ENCODE measurements around the gene CDH4.

Gene CDH4

GRCh38 chr20:61324906-61325305, 72.8 kb downstream of the CDH4 start:
- Histone ChIP-seq H3K4me1 (ENCODE audit: control insufficient read depth, insufficient read depth, low read length, poor library complexity, severe bottlenecking) (no peaks in the 10 kb centered on the region), H3K9me3 (ENCODE audit: control insufficient read depth, low read length) (no peaks in the 10 kb centered on the region), H3K27ac (ENCODE audit: low read depth, low read length, severe bottlenecking) (no peak overlapping the region), H3K4me3 (ENCODE audit: extremely low read depth, insufficient read depth, low read length, poor library complexity, severe bottlenecking) (no peak overlapping the region), H3K36me3 (ENCODE audit: control insufficient read depth, insufficient read depth, low read length) (no peaks in the 10 kb centered on the region)
- 89 to 93% methylated on average over 6 to 8 of the region's 8 CpGs for WGBS, 2 experiments (ENCODE audit: insufficient coverage in 2 of 2)

GRCh38 chr20:61325718-61326117, 73.7 kb downstream of the CDH4 start:
- Histone ChIP-seq H3K4me3 (ENCODE audit: extremely low read depth, insufficient read depth, low read length, poor library complexity, severe bottlenecking) (no peak overlapping the region), H3K4me1 (ENCODE audit: control insufficient read depth, insufficient read depth, low read length, poor library complexity, severe bottlenecking) (no peaks in the 10 kb centered on the region), H3K36me3 (ENCODE audit: control insufficient read depth, insufficient read depth, low read length) (no peaks in the 10 kb centered on the region), H3K27ac (ENCODE audit: low read depth, low read length, severe bottlenecking) (no peak overlapping the region), H3K9me3 (ENCODE audit: control insufficient read depth, low read length) (no peaks in the 10 kb centered on the region)
- 89 to 92% methylated on average over 6 to 7 of the region's 10 CpGs for WGBS, 2 experiments (ENCODE audit: insufficient coverage in 2 of 2)

GRCh38 chr20:61328911-61329558, 77.0 kb downstream of the CDH4 start:
- Histone ChIP-seq H3K4me3 (ENCODE audit: extremely low read depth, insufficient read depth, low read length, poor library complexity, severe bottlenecking) (no peak overlapping the region), H3K27ac (ENCODE audit: low read depth, low read length, severe bottlenecking) (no peak overlapping the region), H3K4me1 (ENCODE audit: control insufficient read depth, insufficient read depth, low read length, poor library complexity, severe bottlenecking) (no peaks in the 10 kb centered on the region), H3K9me3 (ENCODE audit: control insufficient read depth, low read length) (no peaks in the 10 kb centered on the region), H3K36me3 (ENCODE audit: control insufficient read depth, insufficient read depth, low read length) (no peaks in the 10 kb centered on the region)
- WGBS, 2 experiments (ENCODE audit: insufficient coverage in 2 of 2): 79 to 83% methylated on average over 12 to 16 of the region's 17 CpGs

GRCh38 chr20:61330441-61330840, 78.4 kb downstream of the CDH4 start:
- Histone ChIP-seq H3K4me3 (ENCODE audit: extremely low read depth, insufficient read depth, low read length, poor library complexity, severe bottlenecking) (no peak overlapping the region), H3K4me1 (ENCODE audit: control insufficient read depth, insufficient read depth, low read length, poor library complexity, severe bottlenecking) (no peaks in the 10 kb centered on the region), H3K36me3 (ENCODE audit: control insufficient read depth, insufficient read depth, low read length) (no peaks in the 10 kb centered on the region), H3K9me3 (ENCODE audit: control insufficient read depth, low read length) (no peaks in the 10 kb centered on the region), H3K27ac (ENCODE audit: low read depth, low read length, severe bottlenecking) (no peak overlapping the region)
- WGBS, 2 experiments (ENCODE audit: insufficient coverage in 2 of 2): 84 to 91% methylated on average over 12 to 14 of the region's 14 CpGs

- H3K4me3 ChIP-seq (ENCODE audit: extremely low read depth, insufficient read depth, low read length, poor library complexity, severe bottlenecking): no peak overlapping the region
- H3K4me1 ChIP-seq (ENCODE audit: control insufficient read depth, insufficient read depth, low read length, poor library complexity, severe bottlenecking): no peaks in the 10 kb centered on the region
- H3K36me3 ChIP-seq (ENCODE audit: control insufficient read depth, insufficient read depth, low read length): no peaks in the 10 kb centered on the region
- 81 to 88% methylated on average over 10 to 11 of the region's 11 CpGs for WGBS, 2 experiments (ENCODE audit: insufficient coverage in 2 of 2)
- no peaks in the 10 kb centered on the region for H3K9me3 ChIP-seq (ENCODE audit: control insufficient read depth, low read length)
- H3K27ac ChIP-seq (ENCODE audit: low read depth, low read length, severe bottlenecking): no peak overlapping the region
These were observed 79.5 kb downstream of the CDH4 start for GRCh38 chr20:61331543-61331942.

GRCh38 chr20:61332016-61332975, 80.2 kb downstream of the CDH4 start:
- no peaks in the 10 kb centered on the region for H3K9me3 ChIP-seq (ENCODE audit: control insufficient read depth, low read length)
- H3K4me1 ChIP-seq (ENCODE audit: control insufficient read depth, insufficient read depth, low read length, poor library complexity, severe bottlenecking): no peaks in the 10 kb centered on the region
- H3K4me3 ChIP-seq (ENCODE audit: extremely low read depth, insufficient read depth, low read length, poor library complexity, severe bottlenecking): no peak overlapping the region
- H3K36me3 ChIP-seq (ENCODE audit: control insufficient read depth, insufficient read depth, low read length): no peaks in the 10 kb centered on the region
- no peak overlapping the region for H3K27ac ChIP-seq (ENCODE audit: low read depth, low read length, severe bottlenecking)
- 82 to 87% methylated on average over 16 to 19 of the region's 22 CpGs for WGBS, 2 experiments (ENCODE audit: insufficient coverage in 2 of 2)

- 87 to 89% methylated on average over 9 of the region's 9 CpGs for WGBS, 2 experiments (ENCODE audit: insufficient coverage in 2 of 2)
- Histone ChIP-seq H3K27ac (ENCODE audit: low read depth, low read length, severe bottlenecking) (no peak overlapping the region), H3K4me3 (ENCODE audit: extremely low read depth, insufficient read depth, low read length, poor library complexity, severe bottlenecking) (no peak overlapping the region), H3K9me3 (ENCODE audit: control insufficient read depth, low read length) (no peaks in the 10 kb centered on the region), H3K4me1 (ENCODE audit: control insufficient read depth, insufficient read depth, low read length, poor library complexity, severe bottlenecking) (no peaks in the 10 kb centered on the region), H3K36me3 (ENCODE audit: control insufficient read depth, insufficient read depth, low read length) (no peaks in the 10 kb centered on the region)
These were observed 81.5 kb downstream of the CDH4 start for GRCh38 chr20:61333484-61334108.

- Histone ChIP-seq H3K9me3 (ENCODE audit: control insufficient read depth, low read length) (no peaks in the 10 kb centered on the region), H3K4me3 (ENCODE audit: extremely low read depth, insufficient read depth, low read length, poor library complexity, severe bottlenecking) (no peak overlapping the region), H3K36me3 (ENCODE audit: control insufficient read depth, insufficient read depth, low read length) (no peaks in the 10 kb centered on the region), H3K4me1 (ENCODE audit: control insufficient read depth, insufficient read depth, low read length, poor library complexity, severe bottlenecking) (no peaks in the 10 kb centered on the region), H3K27ac (ENCODE audit: low read depth, low read length, severe bottlenecking) (no peak overlapping the region)
- 88 to 92% methylated on average over 5 of the region's 5 CpGs for WGBS, 2 experiments (ENCODE audit: insufficient coverage in 2 of 2)
These were observed 88.1 kb downstream of the CDH4 start for GRCh38 chr20:61340157-61340556.

GRCh38 chr20:61341605-61342004, 89.5 kb downstream of the CDH4 start:
- 79 to 95% methylated on average over 5 of the region's 5 CpGs for WGBS, 2 experiments (ENCODE audit: insufficient coverage in 2 of 2)
- no peaks in the 10 kb centered on the region for H3K4me1 ChIP-seq (ENCODE audit: control insufficient read depth, insufficient read depth, low read length, poor library complexity, severe bottlenecking)

GRCh38 chr20:61343934-61344333, 91.9 kb downstream of the CDH4 start:
- H3K27ac ChIP-seq (ENCODE audit: low read depth, low read length, severe bottlenecking): no peak overlapping the region
- no peak overlapping the region for H3K4me3 ChIP-seq (ENCODE audit: extremely low read depth, insufficient read depth, low read length, poor library complexity, severe bottlenecking)
- no peaks in the 10 kb centered on the region for H3K9me3 ChIP-seq (ENCODE audit: control insufficient read depth, low read length)
- H3K36me3 ChIP-seq (ENCODE audit: control insufficient read depth, insufficient read depth, low read length): no peaks in the 10 kb centered on the region
- no peaks in the 10 kb centered on the region for H3K4me1 ChIP-seq (ENCODE audit: control insufficient read depth, insufficient read depth, low read length, poor library complexity, severe bottlenecking)
- WGBS, 2 experiments (ENCODE audit: insufficient coverage in 2 of 2): 95 to 96% methylated on average over 8 to 9 of the region's 9 CpGs

More at GRCh38 chr20:61341605-61342004, 89.5 kb downstream of the CDH4 start:
- H3K36me3 ChIP-seq (ENCODE audit: control insufficient read depth, insufficient read depth, low read length): no peaks in the 10 kb centered on the region
- H3K27ac ChIP-seq (ENCODE audit: low read depth, low read length, severe bottlenecking): no peak overlapping the region
- no peak overlapping the region for H3K4me3 ChIP-seq (ENCODE audit: extremely low read depth, insufficient read depth, low read length, poor library complexity, severe bottlenecking)
- no peaks in the 10 kb centered on the region for H3K9me3 ChIP-seq (ENCODE audit: control insufficient read depth, low read length)

Data from mesodermal cell (in vitro differentiated cells).